ENCODE measurements around the gene TRIM7. TPM values are rescaled to one million over a fixed set of nuclear protein-coding genes. Genes with fewer than 3 reads are reported as not detected.

Gene TRIM7
- total and polyA plus RNA-seq, 2 of the 4 experiments (the other 2 are of a cell fraction): 0.54 to 1.0 TPM

- Histone ChIP-seq H2AK5ac (ENCODE audit: low read depth, low read length) (peak overlapping the region; percentile 79), H2BK15ac (ENCODE audit: low read depth, low read length) (no peak overlapping the region), H3K9me1 (ENCODE audit: insufficient read depth, low read length) (peaks cover 5% of the 10 kb centered on the region), H3K27me3 (ENCODE audit: control insufficient read depth, insufficient read depth, low read length) (no peaks in the 10 kb centered on the region), H2AFZ (replicated peaks; ENCODE audit: low read length, poor library complexity) (peak overlapping the region; percentile 98), H3K23ac (ENCODE audit: low read depth, low read length) (peak overlapping the region; percentile 43), H2AK9ac (replicated peaks; ENCODE audit: low read depth, low read length, poor library complexity) (peak overlapping the region; percentile 97), H4K91ac (ENCODE audit: insufficient read depth, low read depth, low read length) (peak overlapping the region; percentile 91), H3K79me1 (ENCODE audit: low read depth in 1 of 2, low read length in 2 of 2) (peaks cover 10 to 11% of the 10 kb centered on the region in 2 experiments; a peak in 3 of 4 replicates), H3K9me3 (ENCODE audit: control insufficient read depth, insufficient read depth, low read length) (no peaks in the 10 kb centered on the region), H2BK5ac (ENCODE audit: low read depth, low read length, poor library complexity, severe bottlenecking) (peak overlapping the region; percentile 84), H4K5ac (ENCODE audit: low read depth, low read length) (peak overlapping the region; percentile 93), H3K9ac (ENCODE audit: low read depth, low read length) (peak overlapping the region; percentile 89), H3K36me3 (ENCODE audit: control insufficient read depth, insufficient read depth, low read length) (no peaks in the 10 kb centered on the region), H3K4ac (ENCODE audit: low read depth, low read length) (peak overlapping the region; percentile 96), H3K4me3 (ENCODE audit: insufficient read depth, low read depth, low read length) (peak overlapping the region; percentile 65), H3K56ac (ENCODE audit: extremely low read depth, insufficient read depth, low read length) (no peak overlapping the region; the same call in 1 of the 2 replicates), H3K4me1 (ENCODE audit: control insufficient read depth, insufficient read depth, low read length) (peaks cover 4% of the 10 kb centered on the region), H3K27ac (ENCODE audit: insufficient read depth, low read length) (peak overlapping the region; percentile 91), H2BK20ac (ENCODE audit: low read depth, low read length) (no peak overlapping the region), H4K20me1 (ENCODE audit: insufficient read depth, low read length) (peaks cover 12% of the 10 kb centered on the region), H3K18ac (ENCODE audit: low read depth, low read length) (no peak overlapping the region; the same call in 1 of the 2 replicates), H3K14ac (replicated peaks; ENCODE audit: low read depth, low read length) (peak overlapping the region; percentile 93), H4K8ac (ENCODE audit: low read depth in 2 of 2, low read length in 2 of 2) (peak overlapping the region; percentile 89 to 95), H3K4me2 (ENCODE audit: low read depth, low read length) (peak overlapping the region; percentile 86), H2BK120ac (ENCODE audit: low read depth, low read length) (no peak overlapping the region)
- no peak for TF ChIP-seq POLR2A (IDR thresholded peaks at IDR 0.05; ENCODE audit: low read depth, low read length)
- TF ChIP-seq MXI1 (IDR thresholded peaks at IDR 0.05; ENCODE audit: borderline replicate concordance, low read depth, low read length): no peak
- ATAC-seq (ENCODE audit: low read depth) (no peak), DNase-seq (peak; percentile 31)
- BruUV-seq (replicated peaks): no TSS peak
- ChIA-PET POLR2A (ENCODE audit: unreplicated experiment) (no interaction called here), CTCF (interaction anchor here (1.1 to 2.5 kb wide), 2 partner anchors 13 to 15 kb away, joined by 3 to 10 read pairs; partner anchors contain the start of gene TRIM7)
- in situ Hi-C loops (cut with MboI; ENCODE audit: low sequenced_read_pairs) (no loop called here), intact Hi-C loops (cut with micrococcal nuclease) (no loop called here), dilution Hi-C loops (cut with HindIII; ENCODE audit: low sequenced_read_pairs, unreplicated experiment) (no loop called here)
- 0% methylated on average over 1 of the region's 12 CpGs; no CpG with 5 or more reads in 1 of the 2 experiments for WGBS, 2 experiments (ENCODE audit: extremely low coverage in 2 of 2, insufficient read length in 1 of 2)
These were observed 12.5 kb downstream of the TRIM7 start for GRCh38 chr5:181192337-181193046.

Measured in IMR-90 (cell line).